H1 (cell line): ENCODE results near the gene DDIAS. TPM values are rescaled to one million over a fixed set of nuclear protein-coding genes. Genes with fewer than 3 reads are reported as not detected.
A peak's percentile ranks its signal among the peaks of the same experiment; 100 is the strongest.

ENCODE experiments used
- CTCF ChIA-PET: fragments of 300-600 bp; sonication (Branson Sonifier 250); formaldehyde crosslinking; loops from one replicate; lab custom pipeline; 2021; ENCODE audit not compliant: partially characterized antibody; lab: Charles Lee
- POLR2A ChIA-PET: fragments of 300-600 bp; sonication (Branson Sonifier 250); formaldehyde crosslinking; loops from one replicate; lab custom pipeline; 2021; ENCODE audit warnings: inconsistent platforms; ENCODE audit not compliant: partially characterized antibody; lab: Charles Lee
- DNase-seq, 2 experiments: peaks; one replicate each; pipeline versions ENCODE4 v3.0.0 to v3.0.0-alpha.2; 2010 to 2022; ENCODE audit warnings: low spot score in 2 of 2, low read depth in 1 of 2, mixed read lengths in 1 of 2
- FAIRE-seq: peaks from 2 replicates; lab custom pipeline; 2011; peaks lifted over from hg19 to GRCh38; lab: Jason Lieb, UNC
- H2AFZ ChIP-seq: 2 replicates; pipeline ENCODE4 v1.8.1; 2012; ENCODE audit warnings: low read length, inconsistent platforms
- H2AK5ac ChIP-seq: 2 replicates; pipeline ENCODE4 v1.6.1; 2013; ENCODE audit warnings: low read depth, low read length
- H2BK120ac ChIP-seq: replicated peaks from 2 replicates; pipeline ENCODE3; 2013; ENCODE audit warnings: low read depth, low read length, inconsistent platforms
- H2BK12ac ChIP-seq: 2 replicates; pipeline ENCODE4 v1.6.1; 2013; ENCODE audit warnings: low read depth, low read length
- H2BK15ac ChIP-seq: 2 replicates; pipeline ENCODE4 v1.6.1; 2013; ENCODE audit warnings: low read length
- H2BK20ac ChIP-seq: 2 replicates; pipeline ENCODE4 v1.6.1; 2013; ENCODE audit warnings: low read length
- H2BK5ac ChIP-seq: 2 replicates; pipeline ENCODE4 v1.6.1; 2013; ENCODE audit warnings: low read depth, low read length
- H3K14ac ChIP-seq: 2 replicates; pipeline ENCODE4 v1.6.1; 2013; ENCODE audit warnings: inconsistent platforms; ENCODE audit not compliant: insufficient read length
- H3K18ac ChIP-seq: 2 replicates; pipeline ENCODE4 v1.6.1; 2013; ENCODE audit warnings: low read length; ENCODE audit errors: extremely low read depth
- H3K23ac ChIP-seq: 2 replicates; pipeline ENCODE4 v1.6.1; 2013; ENCODE audit warnings: inconsistent platforms; ENCODE audit not compliant: insufficient read length
- H3K23me2 ChIP-seq: 2 replicates; pipeline ENCODE4 v1.6.1; 2013; ENCODE audit warnings: low read depth, low read length
- H3K27ac ChIP-seq: 2 replicates; pipeline ENCODE4 v1.6.1; 2011; ENCODE audit warnings: low read depth, low read length, inconsistent platforms
- H3K27me3 ChIP-seq, 4 experiments: replicated peaks in 1 of 4; 1 replicate in 1 of 4; 2 replicates in 3 of 4; pipeline versions ENCODE4 v1.6.1 to v1.8.1; 2011 to 2013; ENCODE audit warnings: low read length in 3 of 4, mild to moderate bottlenecking in 3 of 4, inconsistent platforms in 2 of 4, mixed read lengths in 2 of 4, moderate library complexity in 1 of 4; ENCODE audit not compliant: control insufficient read depth in 3 of 4, insufficient read depth in 3 of 4; ENCODE audit errors: extremely low read depth in 1 of 4
- H3K36me3 ChIP-seq, 4 experiments: 2 replicates each; pipeline versions ENCODE4 v1.6.1 to v1.8.1; 2011 to 2013; ENCODE audit warnings: mild to moderate bottlenecking in 4 of 4, low read length in 3 of 4, moderate library complexity in 2 of 4, control low read depth in 1 of 4, inconsistent platforms in 1 of 4; ENCODE audit not compliant: insufficient read depth in 4 of 4, control insufficient read depth in 2 of 4
- H3K4ac ChIP-seq: replicated peaks from 2 replicates; pipeline ENCODE3; 2013; ENCODE audit warnings: low read length, low read depth, mixed read lengths, inconsistent platforms; ENCODE audit not compliant: insufficient read length
- H3K4me1 ChIP-seq, 4 experiments: replicated peaks in 1 of 4; 1 replicate in 1 of 4; 2 replicates in 3 of 4; pipeline versions ENCODE4 v1.6.1 to v1.8.1; 2011 to 2013; ENCODE audit warnings: low read length in 3 of 4, inconsistent platforms in 2 of 4, mixed read lengths in 1 of 4; ENCODE audit not compliant: insufficient read depth in 4 of 4, control insufficient read depth in 3 of 4
- H3K4me2 ChIP-seq, 2 experiments: 2 replicates each; pipeline versions ENCODE4 v1.6.1 to v1.8.1; 2011 to 2013; ENCODE audit warnings: low read depth in 2 of 2, low read length in 2 of 2, control low read depth in 1 of 2, inconsistent platforms in 1 of 2, mild to moderate bottlenecking in 1 of 2; ENCODE audit not compliant: insufficient read depth in 1 of 2
- H3K4me3 ChIP-seq, 4 experiments: fragments of 200-600, 300-600 bp in 1 of 4; sonication (generic), shearing (Covaris generic), sonication (Bioruptor Twin) in 1 of 4; 2 replicates each; pipeline versions ENCODE4 v1.5.1 to v1.8.1; 2011 to 2016; ENCODE audit warnings: low read length in 4 of 4, low read depth in 3 of 4, control low read depth in 2 of 4, inconsistent platforms in 2 of 4, mild to moderate bottlenecking in 2 of 4, mixed read lengths in 1 of 4, moderate library complexity in 1 of 4; ENCODE audit not compliant: insufficient read depth in 2 of 4; ENCODE audit errors: extremely low read depth in 1 of 4
- H3K56ac ChIP-seq: replicated peaks from 2 replicates; pipeline ENCODE3; 2013; ENCODE audit warnings: low read depth, mild to moderate bottlenecking, mixed read lengths, low read length, inconsistent platforms; ENCODE audit not compliant: insufficient read length
- H3K79me1 ChIP-seq: 2 replicates; pipeline ENCODE4 v1.6.1; 2013; ENCODE audit warnings: low read depth, low read length, control low read depth
- H3K79me2 ChIP-seq, 2 experiments: 2 replicates each; pipeline versions ENCODE4 v1.6.1 to v1.8.1; 2012 to 2013; ENCODE audit warnings: low read length in 2 of 2, mild to moderate bottlenecking in 2 of 2, inconsistent platforms in 1 of 2; ENCODE audit not compliant: insufficient read depth in 2 of 2, control insufficient read depth in 1 of 2
- H3K9ac ChIP-seq, 4 experiments: replicated peaks in 1 of 4; 1 replicate in 1 of 4; 2 replicates in 3 of 4; pipeline versions ENCODE4 v1.6.1 to v1.8.1; 2011 to 2013; ENCODE audit warnings: low read depth in 3 of 4, low read length in 3 of 4, control low read depth in 2 of 4, mild to moderate bottlenecking in 2 of 4, moderate library complexity in 2 of 4, inconsistent platforms in 1 of 4; ENCODE audit errors: extremely low read depth in 1 of 4
- H3K9me3 ChIP-seq, 2 experiments: 2 replicates each; pipeline versions ENCODE4 v1.6.1 to v1.8.1; 2012 to 2013; ENCODE audit warnings: mild to moderate bottlenecking in 2 of 2, moderate library complexity in 2 of 2, control low read depth in 1 of 2, inconsistent platforms in 1 of 2, low read depth in 1 of 2, low read length in 1 of 2, mixed read lengths in 1 of 2; ENCODE audit not compliant: insufficient read depth in 2 of 2
- H4K20me1 ChIP-seq, 2 experiments: replicated peaks in 1 of 2; 2 replicates each; pipeline versions ENCODE3 to v1.8.1; 2011 to 2013; ENCODE audit warnings: inconsistent platforms in 2 of 2, low read length in 2 of 2, mild to moderate bottlenecking in 1 of 2; ENCODE audit not compliant: insufficient read depth in 2 of 2, control insufficient read depth in 1 of 2
- H4K5ac ChIP-seq: 2 replicates; pipeline ENCODE4 v1.6.1; 2013; ENCODE audit warnings: low read length, low read depth, mixed read lengths, inconsistent platforms; ENCODE audit not compliant: insufficient read length
- H4K8ac ChIP-seq: 2 replicates; pipeline ENCODE4 v1.8.0; 2013; ENCODE audit warnings: mild to moderate bottlenecking, moderate library complexity, low read length, inconsistent platforms; ENCODE audit not compliant: insufficient read depth; ENCODE audit errors: extremely low read depth
- H4K91ac ChIP-seq: replicated peaks from 2 replicates; pipeline ENCODE3; 2013; ENCODE audit warnings: low read length, mixed read lengths, inconsistent platforms; ENCODE audit not compliant: insufficient read length
- CEBPB ChIP-seq: IDR thresholded peaks from 2 replicates; pipeline ENCODE4 v1.6.1; 2012; ENCODE audit warnings: low read depth, low read length
- CREB1 ChIP-seq: IDR thresholded peaks from 2 replicates; pipeline ENCODE4 v1.6.1; 2012; ENCODE audit warnings: inconsistent platforms
- CTCF ChIP-seq, 3 experiments: IDR thresholded peaks; 1 replicate in 2 of 3; 2 replicates in 1 of 3; pipeline versions ENCODE4 v1.5.1 to v1.6.1; 2011; ENCODE audit warnings: low read length in 3 of 3, mild to moderate bottlenecking in 3 of 3, inconsistent platforms in 2 of 3, low read depth in 1 of 3, moderate library complexity in 1 of 3; ENCODE audit not compliant: insufficient read depth in 1 of 3; ENCODE audit errors: control extremely low read depth in 1 of 3
- EP300 ChIP-seq, 2 experiments: IDR thresholded peaks; 1 replicate in 1 of 2; 2 replicates in 1 of 2; pipeline ENCODE4 v1.6.1; 2011 to 2012; ENCODE audit warnings: low read depth in 2 of 2, low read length in 2 of 2, mild to moderate bottlenecking in 2 of 2, borderline replicate concordance in 1 of 2, inconsistent platforms in 1 of 2, moderate library complexity in 1 of 2
- NANOG ChIP-seq: IDR thresholded peaks from 2 replicates; pipeline ENCODE4 v1.6.1; 2011; ENCODE audit warnings: low read length, low read depth, mild to moderate bottlenecking, inconsistent platforms; ENCODE audit not compliant: insufficient read depth, poor library complexity, severe bottlenecking
- RBBP5 ChIP-seq: IDR thresholded peaks from 2 replicates; pipeline ENCODE4 v1.7.1; 2012; ENCODE audit warnings: low read depth, mild to moderate bottlenecking, inconsistent platforms, low read length, moderate library complexity, borderline replicate concordance
- SP1 ChIP-seq: IDR thresholded peaks from 2 replicates; pipeline ENCODE4 v1.6.1; 2011; ENCODE audit warnings: low read depth, low read length
- SP4 ChIP-seq: IDR thresholded peaks from 2 replicates; pipeline ENCODE4 v1.6.1; 2012; ENCODE audit warnings: low read length, inconsistent platforms
- USF2 ChIP-seq: IDR thresholded peaks from 2 replicates; pipeline ENCODE4 v1.6.1; 2011; ENCODE audit warnings: low read length, improper control_type of control experiment
- YY1 ChIP-seq: IDR thresholded peaks from 2 replicates; pipeline ENCODE4 v1.6.1; 2011; ENCODE audit warnings: low read depth, mild to moderate bottlenecking, low read length
- WGBS, 2 experiments: shearing (Covaris generic) in 1 of 2; methylation state at CpG; one replicate each; pipeline versions ENCODE4 v1.1.6 to v1.1.7; 2013 to 2015; ENCODE audit warnings: low lambda C conversion rate in 2 of 2, mixed read lengths in 2 of 2, inconsistent platforms in 1 of 2, low coverage in 1 of 2, missing lambda C conversion rate in 1 of 2; ENCODE audit not compliant: insufficient replicate concordance in 2 of 2, insufficient coverage in 1 of 2, insufficient read length in 1 of 2; ENCODE audit errors: extremely low coverage in 1 of 2, missing lambda C conversion rate in 1 of 2; 5-methylcytosine and 5-hydroxymethylcytosine counted together
- polyA plus RNA-seq, 7 experiments: library from polyadenylated mRNA; depleted of rRNA in 3 of 7; stranded (reverse) in 5 of 7; unstranded in 2 of 7; fragments of >200 nt in 5 of 7; fragments of 200-250 nt in 2 of 7; gene quantifications; 1 replicate in 5 of 7; 2 replicates in 1 of 7; 4 replicates in 1 of 7; pipeline versions ENCODE4 v1.2.1 to v1.2.3, GENCODE V29; 2011 to 2013; ENCODE audit warnings: missing spikeins in 2 of 7, mixed read lengths in 2 of 7
- total RNA-seq: library from RNA; stranded (reverse); fragmentation: NEBNext Ultra II Directional; extraction: Animal tissue kit (Norgen Biotek cat#: 25700); gene quantifications from 2 replicates; pipeline ENCODE4 v1.2.1, GENCODE V29; 2021

The DDIAS gene
- total and polyA plus RNA-seq, 2 of the 8 experiments (the other 6 are each of a cell fraction or from before 2014, with no cell fraction given), result 11.6 to 25.7 TPM

GRCh38 chr11:82899957-82900276 is 1.6 kb upstream of the DDIAS start:
- Histone ChIP-seq H3K23me2 (peaks cover 13% of the 10 kb centered on the region), H4K20me1 (peaks cover 0 to 3% of the 10 kb centered on the region in 2 experiments), H4K91ac (no peak overlapping the region), H3K18ac (peak overlapping the region; percentile 95), H2BK12ac (no peak overlapping the region), H2AFZ (peak overlapping the region; percentile 99), H3K4ac (no peak overlapping the region), H3K79me2 (peaks cover 12 to 57% of the 10 kb centered on the region in 2 experiments), H4K8ac (peak overlapping the region; percentile 4; the same call in 1 of the 2 replicates), H2BK20ac (no peak overlapping the region), H3K9ac (peak overlapping the region in 3 of 4 experiments; percentile 64 to 85 (median 71); a peak in 6 of 7 replicates), H3K9me3 (no peaks in the 10 kb centered on the region), H3K4me1 (peaks cover 0 to 7% (median 5%) of the 10 kb centered on the region in 4 experiments; a peak in 5 of 7 replicates), H2BK120ac (no peak overlapping the region), H3K56ac (peak overlapping the region; percentile 21), H2AK5ac (no peak overlapping the region), H3K27me3 (no peaks in the 10 kb centered on the region), H3K23ac (no peak overlapping the region), H3K36me3 (peaks cover 0 to 2% (median 0%) of the 10 kb centered on the region in 4 experiments; a peak in 2 of 8 replicates), H2BK15ac (no peak overlapping the region), H2BK5ac (0 out of 2 replicates have a peak overlapping the region, but pooled peaks have one; percentile 20), H3K4me3 (peak overlapping the region; percentile 79 to 97 (median 87)), H3K4me2 (peak overlapping the region; percentile 98 to 100), H4K5ac (peak overlapping the region; percentile 8), H3K14ac (no peak overlapping the region), H3K79me1 (peaks cover 3% of the 10 kb centered on the region), H3K27ac (peak overlapping the region; percentile 43; the same call in 1 of the 2 replicates)
- POLR2A ChIA-PET, result interaction anchor here (0.9 to 2.9 kb wide), 5 partner anchors 11 to 257 kb away, joined by 3 to 13 read pairs (median 7); partner anchors contain the start of gene PCF11
- CTCF ChIA-PET, result interaction anchor here (0.7 to 8.2 kb wide), 8 partner anchors 11 to 214 kb away, joined by 3 to 82 read pairs (median 4); no protein-coding TSS in a partner anchor
- DNase-seq, result no peak
- no peak for FAIRE-seq
- 2% methylated on average over 11 of the region's 11 CpGs; no CpG with 5 or more reads in 1 of the 2 experiments for WGBS, 2 experiments
- TF ChIP-seq SP1, result no peak
- TF ChIP-seq RBBP5, result no peak
- no peak for TF ChIP-seq CTCF (IDR thresholded peaks at IDR 0.05; ENCODE audit: control extremely low read depth in 1 of 3, insufficient read depth in 1 of 3, low read depth in 1 of 3, low read length in 3 of 3)
- TF ChIP-seq YY1, result no peak
- no peak for TF ChIP-seq CREB1
- TF ChIP-seq USF2, result no peak
- TF ChIP-seq SP4, result no peak
- no peak for TF ChIP-seq CEBPB
- no peak for TF ChIP-seq EP300 (IDR thresholded peaks at IDR 0.05; ENCODE audit: borderline replicate concordance in 1 of 2, low read depth in 2 of 2, low read length in 2 of 2)
- no peak for TF ChIP-seq NANOG
